HG03097 (cell line): ENCODE results near the gene MCOLN2.
"Not testable (repeated sequence)": the region's sequence is repeated elsewhere in the genome, so short reads cannot be mapped to it uniquely, and the experiment has no call there.

Experiments used
- ATAC-seq: cut with Tn5 transposase; IDR thresholded peaks from one replicate; pipeline ENCODE4 v1.9.1; 2021; ENCODE audit not compliant: unreplicated experiment, low FRiP score

The MCOLN2 gene

DNA sequence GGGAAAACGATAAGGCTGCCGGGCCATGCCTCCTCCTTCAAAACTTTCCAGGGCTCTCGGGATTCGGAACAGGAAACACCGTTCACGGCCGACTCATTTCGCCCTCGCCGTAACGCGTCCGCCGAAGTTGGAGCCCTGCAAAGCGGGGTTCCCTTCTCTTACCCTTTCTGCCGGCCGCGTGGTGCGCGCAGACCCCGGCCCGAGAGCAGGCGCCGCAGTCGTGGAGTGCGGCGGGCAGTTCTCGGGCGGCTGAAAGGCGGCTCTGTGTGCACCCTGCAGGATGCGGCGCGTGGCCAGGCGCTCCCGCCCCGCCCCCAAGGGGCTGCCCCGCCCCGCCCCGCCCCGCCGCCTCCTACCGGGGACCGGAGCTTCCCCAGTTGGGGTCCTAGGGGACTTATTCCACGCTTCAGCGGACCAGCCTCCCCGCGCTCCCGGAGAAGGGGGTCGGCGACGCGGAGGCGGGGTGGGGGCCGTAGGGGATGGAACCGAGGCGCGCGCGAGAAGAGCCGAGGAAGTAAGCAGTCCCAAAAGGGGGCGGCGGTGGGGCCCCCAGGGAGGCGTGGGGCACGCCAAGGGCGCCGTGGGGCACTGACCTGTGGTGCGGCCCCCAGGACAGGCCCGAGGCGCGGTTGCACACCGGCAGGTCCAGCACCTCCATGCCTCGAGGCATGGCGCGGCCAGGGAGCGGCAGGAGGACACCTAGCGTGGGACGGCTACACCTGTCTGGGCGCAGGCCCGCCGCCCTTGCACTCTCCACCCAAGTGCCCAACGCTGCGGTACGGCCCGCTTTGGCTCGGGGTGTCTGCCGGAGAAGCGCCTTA, at the start of gene MCOLN2:
Gene MCOLN2, minus strand, starts transcription at position 268 of the 821 bp plus-strand sequence. Its CDS starts 241 bp downstream, at position 27.
- no peak for ATAC-seq

DNA sequence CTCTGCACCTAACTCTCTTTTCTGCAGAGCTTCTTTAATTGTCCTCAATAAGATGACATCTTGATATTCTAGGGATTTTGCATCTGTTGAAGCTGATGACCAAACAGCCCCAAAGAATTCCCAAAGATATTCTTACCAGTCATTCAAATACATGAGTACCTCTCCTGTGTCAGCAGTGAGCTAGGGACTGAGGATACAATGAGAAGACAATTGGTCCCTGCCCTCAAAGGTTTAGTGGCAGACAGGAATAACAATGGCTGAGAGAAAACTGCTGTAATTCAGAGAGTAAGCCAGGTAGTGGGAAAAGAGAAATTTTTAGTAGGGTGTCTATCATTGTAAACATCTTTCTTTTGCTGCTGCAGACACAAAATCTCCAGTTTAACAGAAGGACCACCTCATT, 45.5 kb upstream of the MCOLN2 start:
- no peak for ATAC-seq

DNA sequence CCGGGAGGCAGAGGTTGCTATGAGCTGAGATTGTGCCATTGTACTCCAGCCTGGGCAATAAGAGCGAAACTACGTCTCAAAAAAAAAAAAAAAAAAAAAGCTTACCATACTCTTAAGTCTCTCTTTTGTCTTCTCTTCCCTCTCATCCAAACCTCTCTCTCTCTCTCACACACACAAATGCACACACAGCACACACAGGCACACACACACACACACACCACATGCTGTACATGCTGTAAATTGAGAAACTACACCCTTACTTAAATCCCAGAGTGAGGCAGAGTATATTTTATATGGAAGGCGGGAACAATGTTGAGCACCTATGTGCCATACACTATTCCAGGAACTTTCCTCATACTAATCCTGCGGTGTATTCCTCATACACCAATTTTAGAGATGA, 44.9 kb upstream of the MCOLN2 start:
- ATAC-seq, result no peak

DNA sequence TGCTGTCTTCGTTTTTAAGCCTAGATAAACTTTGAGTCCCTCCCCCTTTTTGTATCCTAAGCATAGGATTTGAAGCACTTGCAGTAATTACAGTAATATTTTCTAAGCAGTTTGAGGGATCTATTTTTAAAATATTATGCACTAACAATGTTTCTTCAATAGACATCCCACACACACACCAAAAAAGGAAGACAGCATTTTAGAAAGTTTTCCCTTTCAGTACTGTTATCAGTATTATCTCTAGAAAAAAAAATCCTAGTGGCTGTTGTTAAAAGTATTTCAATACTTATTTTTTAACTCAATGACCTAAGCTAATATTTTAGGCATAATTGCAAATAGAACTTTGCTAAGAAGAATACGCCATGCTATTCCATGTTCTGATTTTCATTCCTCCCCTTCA, 36.3 kb upstream of the MCOLN2 start:
- ATAC-seq, result no peak

DNA sequence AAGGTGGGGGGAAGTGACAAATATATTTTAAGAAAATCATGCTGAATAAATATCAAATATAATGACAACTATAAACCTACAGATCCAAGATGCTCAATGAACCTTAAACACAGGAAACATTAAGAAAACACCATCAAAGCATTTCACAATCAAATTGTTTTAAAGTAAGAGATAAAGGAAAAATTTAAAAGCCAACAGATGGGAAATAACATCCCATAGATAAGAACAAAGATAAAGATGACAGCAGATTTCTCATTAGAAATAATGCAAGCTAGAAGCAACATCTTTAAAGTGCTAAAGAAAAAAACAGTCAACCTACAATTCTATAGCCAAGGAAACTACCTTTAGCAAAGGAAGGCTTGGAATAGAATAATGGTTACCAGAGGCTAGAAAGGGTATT, 33.6 kb upstream of the MCOLN2 start:
- ATAC-seq, result no peak

DNA sequence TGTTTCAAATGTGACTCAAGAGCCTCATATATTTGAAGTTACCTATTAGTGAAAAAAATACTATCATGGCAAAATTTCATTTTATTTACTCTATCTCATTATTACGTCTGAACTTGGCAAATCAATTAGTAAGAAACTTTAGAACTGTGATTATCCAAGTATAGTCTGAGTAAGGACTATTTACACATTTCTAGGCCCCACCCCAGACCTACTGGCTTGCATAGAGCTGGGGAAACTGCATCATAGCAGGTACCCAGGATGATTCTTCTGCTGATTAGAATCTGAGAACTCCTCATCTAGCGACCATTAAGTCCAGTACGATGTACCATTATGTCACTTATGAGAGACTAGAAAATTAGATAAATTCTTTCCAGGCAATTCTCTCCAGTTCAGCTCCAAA, 31.2 kb upstream of the MCOLN2 start:
- ATAC-seq, result no peak

DNA sequence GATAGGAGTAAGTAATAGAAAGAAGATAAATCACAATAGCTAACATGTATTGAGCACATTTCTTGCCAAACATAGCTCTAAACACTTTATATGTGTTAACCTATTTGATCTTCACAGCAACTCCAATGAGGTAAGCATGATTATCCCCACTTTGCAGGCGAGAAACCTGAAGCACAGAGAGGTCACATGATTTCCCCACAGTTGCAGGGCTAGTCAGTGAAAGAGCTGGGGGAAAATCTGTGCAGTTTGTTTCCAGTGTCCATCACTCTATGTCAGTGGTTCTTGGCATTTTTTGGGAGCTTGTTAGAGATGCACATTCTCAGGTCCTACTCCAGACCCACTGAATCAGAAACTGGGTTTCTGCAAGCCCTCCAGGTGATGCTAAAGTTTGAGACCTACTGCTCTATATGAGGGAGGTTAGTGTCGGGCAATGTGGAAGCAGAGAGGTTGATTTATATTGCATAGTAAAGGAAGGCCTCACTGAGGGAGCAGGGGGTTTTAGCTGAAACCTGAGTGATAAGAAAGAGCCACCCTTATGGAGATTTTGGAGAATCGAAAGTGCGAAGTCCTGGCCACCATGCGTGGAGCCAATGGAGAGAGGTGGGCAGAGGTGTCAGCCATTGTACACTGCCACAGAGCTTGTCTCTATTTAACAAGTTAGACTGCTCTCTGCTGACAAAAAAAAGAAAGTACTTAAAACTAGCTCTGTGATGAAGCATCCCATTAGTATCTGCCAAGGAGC, 30.5 kb upstream of the MCOLN2 start:
- peak; percentile 67 for ATAC-seq

DNA sequence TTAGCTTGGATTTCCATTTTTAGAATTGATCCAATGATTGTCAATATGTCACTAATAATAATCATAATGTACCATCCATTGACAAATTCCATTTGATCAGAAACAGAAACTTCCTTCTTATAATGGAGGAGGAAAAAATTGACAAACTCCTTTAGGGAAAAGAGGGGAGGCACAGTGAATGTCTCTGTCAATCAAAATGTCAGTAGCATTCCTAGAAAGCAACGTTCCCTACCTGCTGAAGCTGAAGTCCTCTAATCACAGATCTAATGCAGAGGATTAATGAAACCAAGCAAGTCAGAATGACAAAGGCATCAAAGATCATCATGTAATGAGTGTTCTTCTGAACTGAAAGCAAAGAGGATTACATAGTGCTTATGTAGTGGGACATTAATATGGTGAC, 29.0 kb upstream of the MCOLN2 start:
- ATAC-seq, result no peak

DNA sequence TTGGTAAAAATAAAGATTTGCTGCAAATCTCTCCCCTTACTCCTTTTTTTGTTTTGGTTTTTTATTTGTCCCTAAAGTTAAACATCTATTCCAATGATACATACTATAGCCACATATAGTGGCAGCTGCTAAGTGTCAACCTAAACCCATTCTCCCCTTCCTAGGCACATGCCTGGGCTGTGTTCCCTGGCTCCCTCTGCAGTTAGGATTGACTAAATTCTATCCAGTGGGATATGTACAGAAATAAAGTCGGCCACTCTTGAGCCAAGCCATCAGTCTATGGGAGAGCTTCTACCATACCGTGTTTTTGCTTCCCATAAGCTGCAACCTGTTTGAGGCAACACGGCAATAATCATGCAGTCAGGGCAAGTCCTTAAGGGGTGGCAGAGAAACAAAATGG, 27.8 kb upstream of the MCOLN2 start:
- ATAC-seq, result no peak

DNA sequence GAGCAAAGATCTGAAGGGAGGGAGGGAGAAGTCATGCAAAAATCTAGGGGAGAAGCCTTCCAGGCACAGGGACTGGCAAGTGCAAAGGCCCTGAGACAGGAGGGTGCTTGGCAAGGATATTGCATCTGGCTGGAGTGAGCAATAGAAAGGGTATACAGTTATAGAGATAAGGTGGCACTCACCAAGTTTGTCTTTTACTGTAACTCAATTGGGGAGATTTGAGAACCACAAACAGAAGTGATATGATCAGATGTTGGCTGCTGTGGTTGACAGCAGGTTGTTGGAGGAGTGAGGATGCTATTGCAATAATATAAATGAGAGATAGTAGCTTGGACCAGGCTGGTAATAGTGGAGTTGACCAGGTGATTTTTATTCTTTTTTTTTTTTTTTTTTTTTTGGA, 25.8 kb upstream of the MCOLN2 start:
- no peak for ATAC-seq

DNA sequence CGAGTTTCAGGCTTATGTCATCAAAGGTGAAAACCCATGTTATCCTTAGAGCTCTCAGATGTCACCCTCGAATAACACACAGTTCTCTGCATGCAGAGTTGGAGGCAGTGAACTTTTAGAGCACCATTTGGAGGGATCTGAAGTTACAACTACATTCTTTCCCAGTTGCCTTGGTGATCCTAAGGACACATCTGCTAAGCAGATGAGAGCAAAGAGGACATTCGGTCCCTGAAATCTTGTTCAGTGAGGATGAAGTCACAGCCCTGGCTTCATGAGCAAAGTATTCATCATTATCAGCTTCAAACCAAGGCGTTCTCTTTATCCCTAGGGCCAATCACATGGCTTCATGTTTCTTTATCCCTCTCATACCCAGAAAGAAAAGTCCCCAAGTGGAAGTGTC, 23.1 kb upstream of the MCOLN2 start:
- ATAC-seq, result no peak

DNA sequence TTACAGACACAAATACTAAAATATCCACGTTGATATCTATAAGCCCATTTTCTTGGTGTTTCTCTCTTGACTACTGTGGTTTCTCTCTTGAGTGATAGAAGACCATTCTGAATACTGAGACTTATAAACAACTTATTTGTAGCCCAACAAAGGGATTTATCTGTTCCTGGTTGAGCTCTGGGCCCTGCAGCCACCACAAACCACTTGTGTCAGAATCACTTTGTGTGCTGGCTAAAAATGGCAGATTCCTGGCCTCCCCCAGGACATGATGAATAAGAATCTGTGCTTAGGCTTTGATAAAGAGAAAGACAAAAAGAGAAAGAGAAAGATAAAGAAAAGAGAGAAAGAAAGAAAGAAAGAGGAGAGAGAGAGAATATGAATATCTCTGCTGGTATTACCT, 18.9 kb upstream of the MCOLN2 start:
- no peak for ATAC-seq

DNA sequence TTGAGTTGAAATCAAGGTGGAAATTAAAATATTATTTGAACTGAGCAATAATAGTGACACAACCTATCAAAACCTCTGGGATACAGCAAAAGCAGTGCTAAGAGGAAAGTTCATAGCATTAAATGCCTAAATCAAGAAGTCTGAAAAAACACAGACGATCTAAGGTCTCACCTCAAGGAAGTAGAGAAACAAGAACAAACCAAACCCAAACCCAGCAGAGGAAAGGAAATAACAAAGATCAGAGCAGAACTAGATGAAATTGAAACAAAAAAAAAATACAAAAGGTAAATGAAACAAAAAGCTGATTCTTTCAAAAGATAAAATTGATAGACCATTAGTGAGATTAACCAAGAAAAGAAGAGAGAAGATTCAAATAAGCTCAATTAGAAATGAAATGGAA, 8.7 kb upstream of the MCOLN2 start:
- not testable (repeated sequence) for ATAC-seq

DNA sequence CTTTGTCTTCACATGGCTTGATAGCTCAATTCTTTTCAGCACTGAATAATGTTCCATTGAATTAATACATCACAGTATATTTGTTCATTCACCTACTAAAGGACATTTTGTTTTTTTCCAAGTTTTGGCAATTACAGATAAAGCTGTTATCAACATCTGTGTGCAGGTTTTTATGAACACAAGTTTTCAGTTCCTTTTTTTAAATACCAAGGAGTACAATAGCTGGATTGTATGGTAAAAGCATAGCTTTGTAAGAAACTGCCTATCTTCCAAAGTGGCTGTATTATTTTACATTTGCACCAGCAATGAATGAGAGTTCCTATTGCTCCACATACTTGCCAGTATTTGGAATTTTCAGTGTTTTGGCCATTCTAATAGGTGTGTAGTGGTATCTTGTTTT, 4.8 kb upstream of the MCOLN2 start:
- ATAC-seq, result no peak

DNA sequence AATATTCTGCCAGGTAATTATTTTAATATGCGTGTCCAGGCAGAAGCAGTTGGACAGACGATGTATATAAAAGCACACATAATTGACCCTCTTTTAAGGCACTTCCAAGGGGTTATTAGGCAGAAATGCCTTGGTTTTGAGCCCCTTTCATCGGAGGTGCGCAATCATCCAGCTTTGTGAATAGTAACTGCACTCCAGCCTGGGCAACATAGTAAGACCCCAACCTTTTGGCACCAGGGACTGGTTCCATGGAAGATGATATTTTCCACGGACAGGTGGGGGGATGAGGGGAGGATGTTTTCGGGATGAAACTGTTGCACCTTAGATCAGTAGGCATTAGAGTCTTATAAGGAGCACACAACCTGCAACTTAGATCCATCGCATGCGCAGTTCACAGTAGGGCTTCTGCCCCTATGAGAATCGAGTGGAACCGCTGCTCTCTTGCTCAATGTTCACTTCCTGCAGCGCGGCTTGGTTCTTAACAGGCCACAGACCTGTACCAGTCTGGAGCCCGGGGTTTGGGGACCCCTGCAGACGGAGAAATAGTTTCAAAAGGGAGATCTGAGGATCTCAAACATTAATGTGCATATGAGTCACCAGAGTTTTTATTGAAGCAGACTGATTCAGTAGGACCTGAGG, 1.8 kb upstream of the MCOLN2 start:
- ATAC-seq, result no peak

DNA sequence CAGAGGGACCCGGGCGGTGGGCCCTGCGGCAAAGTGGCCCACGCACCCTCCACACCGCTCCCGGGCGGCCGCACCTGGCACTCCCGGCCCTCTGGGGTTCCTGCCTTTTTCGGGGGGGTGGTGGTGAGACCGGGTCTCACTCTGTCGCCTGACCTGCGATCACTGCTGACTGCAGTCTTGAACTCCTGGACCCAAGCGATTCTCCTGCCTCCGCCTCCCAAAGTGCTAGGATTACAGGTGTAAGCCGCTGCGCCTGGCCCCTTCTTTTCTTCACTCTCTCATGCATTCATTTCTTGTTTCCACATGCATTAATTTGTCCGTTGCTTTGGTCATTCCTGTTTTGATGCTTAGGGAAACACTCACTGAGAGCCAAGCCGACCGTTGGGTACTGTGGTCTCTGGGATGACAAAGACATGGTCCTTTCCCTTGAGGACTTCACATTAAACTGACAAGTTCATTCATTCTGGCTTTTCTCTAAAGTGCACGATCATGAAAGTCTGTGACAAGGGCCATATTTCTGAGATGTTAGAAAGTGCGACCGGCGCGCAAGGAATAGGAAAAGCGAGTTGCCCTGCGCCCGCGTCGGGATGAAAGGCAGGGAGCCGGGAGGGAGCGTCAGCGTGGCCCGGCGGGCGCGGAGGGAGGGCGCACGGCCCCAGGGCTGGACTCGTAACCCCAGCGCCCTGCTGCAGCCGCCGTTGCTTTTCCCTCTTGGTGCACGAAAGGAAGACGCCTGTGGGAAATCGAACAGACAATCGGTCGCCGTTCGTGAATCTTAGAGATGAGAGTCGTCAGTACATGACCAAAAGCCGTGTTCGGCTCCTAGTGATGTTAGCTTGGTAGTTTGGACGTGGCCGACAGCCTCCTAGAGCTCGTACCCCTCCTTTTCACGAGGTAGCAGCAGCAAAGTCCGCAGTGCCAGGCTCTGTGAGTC, 1.0 kb upstream of the MCOLN2 start:
- no peak for ATAC-seq

DNA sequence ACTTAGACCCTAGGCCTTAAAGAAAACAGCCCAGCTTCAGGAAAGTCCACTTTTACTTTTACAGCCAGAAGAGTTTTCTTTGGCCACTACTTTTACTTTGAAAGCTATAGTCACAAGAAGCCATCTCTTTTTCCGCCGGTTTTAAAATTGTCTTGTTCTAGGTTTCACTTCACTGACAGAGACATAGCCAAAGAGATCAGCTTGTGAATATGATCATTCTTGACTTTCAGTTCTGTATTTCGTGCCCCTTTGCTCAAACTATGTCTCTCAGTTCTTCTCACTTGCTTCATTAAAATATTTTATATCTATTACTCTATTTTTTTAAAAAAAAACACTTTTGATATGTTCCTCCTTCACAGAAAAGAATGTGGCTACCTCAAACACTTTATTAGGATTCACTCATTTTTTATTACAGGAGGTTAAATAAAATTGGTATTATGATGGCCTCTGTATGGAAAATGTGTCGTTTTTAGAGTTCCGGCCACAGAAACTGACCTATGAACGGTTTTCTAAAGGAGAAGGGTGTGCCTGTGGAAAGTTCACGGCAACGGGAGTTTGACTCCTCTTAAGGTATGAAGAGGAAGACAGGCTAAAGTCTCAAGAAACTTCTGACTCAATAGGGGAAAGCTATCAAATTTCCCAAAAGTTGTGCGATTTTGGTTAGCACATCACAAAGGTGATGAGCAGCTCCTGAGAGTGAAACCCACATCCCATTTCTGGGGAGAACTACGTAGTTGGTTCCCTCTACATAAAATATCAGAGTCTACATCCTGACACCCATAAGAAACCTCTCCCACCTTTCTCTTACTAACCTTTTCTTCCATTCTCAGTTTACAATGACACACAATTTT, 1.2 kb downstream of the MCOLN2 start:
- peak; percentile 40 for ATAC-seq

DNA sequence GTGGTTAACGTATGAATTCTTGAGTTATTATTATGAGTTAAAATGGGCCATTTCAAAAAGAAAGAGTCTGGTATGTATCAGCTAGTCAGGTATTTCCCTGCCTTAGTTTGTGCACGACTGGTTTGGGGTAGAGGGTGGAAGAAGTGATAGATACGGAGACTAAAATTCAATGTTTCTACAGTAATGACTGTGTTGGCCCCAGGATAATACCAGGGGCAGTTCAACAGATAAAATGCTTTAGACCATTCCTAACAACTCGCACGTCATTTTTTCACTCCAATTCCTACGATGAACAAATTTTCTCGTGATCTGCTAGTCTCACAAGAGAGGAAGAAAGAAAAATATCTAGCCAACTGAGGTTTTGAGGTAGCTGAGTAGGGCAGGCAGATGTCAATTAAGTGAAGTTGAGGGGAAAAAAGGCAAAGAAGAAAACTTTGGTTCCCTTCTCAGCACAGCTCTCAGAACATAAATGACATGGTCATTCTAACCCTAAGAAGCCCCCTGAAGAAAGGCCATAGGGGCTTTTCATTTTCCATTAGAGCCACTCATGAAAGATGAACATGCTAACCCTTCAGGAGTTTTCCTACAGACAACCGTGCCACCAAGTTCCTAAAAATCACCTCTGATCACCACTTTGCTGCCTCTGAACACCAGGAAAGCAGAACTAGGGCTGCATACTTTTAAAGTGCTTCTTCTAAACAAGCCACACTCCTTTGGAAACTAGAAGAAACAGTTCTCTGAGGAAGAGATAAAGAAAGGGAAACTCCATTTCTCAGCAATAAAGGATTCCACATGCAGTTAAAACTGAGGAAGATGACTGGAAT, 5.6 kb downstream of the MCOLN2 start:
- no peak for ATAC-seq

DNA sequence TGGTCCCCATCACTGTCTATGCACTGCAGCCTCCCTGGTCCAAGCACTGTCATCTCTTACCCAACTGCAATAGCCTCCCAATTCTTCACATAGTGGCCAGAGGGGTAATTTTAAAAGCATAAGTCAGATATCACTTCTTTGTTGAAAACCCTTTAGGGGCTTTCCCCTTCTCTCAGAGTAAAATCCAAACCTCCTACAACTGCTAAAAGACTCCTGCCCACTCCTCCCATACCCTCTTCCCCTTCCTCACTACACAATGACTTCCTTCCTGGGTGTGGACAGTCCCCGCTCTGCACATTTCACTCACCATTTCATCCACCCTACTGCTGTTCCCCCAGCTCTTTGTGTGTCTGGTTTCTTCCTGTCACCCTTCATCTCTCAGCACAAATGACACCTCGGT, 8.3 kb downstream of the MCOLN2 start:
- ATAC-seq, result peak; percentile 67
